Kidney epithelial cell (primary cell): Measurements from ENCODE around the gene CLPSL2. TPM values are rescaled to one million over a fixed set of nuclear protein-coding genes. Genes with fewer than 3 reads are reported as not detected.

Source experiments
- DNase-seq: peaks from one replicate; pipeline ENCODE4 v3.0.0-alpha.2; 2010; ENCODE audit warnings: low read depth
- H3K27me3 ChIP-seq: 2 replicates; pipeline ENCODE4 v1.6.0; 2011; ENCODE audit warnings: low read length; ENCODE audit not compliant: control insufficient read depth, insufficient read depth
- H3K36me3 ChIP-seq: 2 replicates; pipeline ENCODE4 v1.5.1; 2011; ENCODE audit warnings: low read length; ENCODE audit not compliant: control insufficient read depth, insufficient read depth
- H3K4me3 ChIP-seq: 2 replicates; pipeline ENCODE4 v1.5.1; 2011; ENCODE audit warnings: low read depth, mild to moderate bottlenecking, control low read depth, low read length
- total RNA-seq: library from RNA; depleted of rRNA; stranded (reverse); fragments of >200 nt; gene quantifications from 2 replicates; pipeline ENCODE4 v1.2.3, GENCODE V29; 2015
- TF ChIP-seq, protein P1 (sequence below): IDR thresholded peaks from 2 replicates; pipeline ENCODE4 v1.5.1; 2011; ENCODE audit warnings: mild to moderate bottlenecking, moderate library complexity, low read length, control low read depth, inconsistent platforms; ENCODE audit not compliant: insufficient read depth, poor library complexity, severe bottlenecking

Gene CLPSL2
- total RNA-seq, 1 donor from 2014 or later = not detected

DNA sequence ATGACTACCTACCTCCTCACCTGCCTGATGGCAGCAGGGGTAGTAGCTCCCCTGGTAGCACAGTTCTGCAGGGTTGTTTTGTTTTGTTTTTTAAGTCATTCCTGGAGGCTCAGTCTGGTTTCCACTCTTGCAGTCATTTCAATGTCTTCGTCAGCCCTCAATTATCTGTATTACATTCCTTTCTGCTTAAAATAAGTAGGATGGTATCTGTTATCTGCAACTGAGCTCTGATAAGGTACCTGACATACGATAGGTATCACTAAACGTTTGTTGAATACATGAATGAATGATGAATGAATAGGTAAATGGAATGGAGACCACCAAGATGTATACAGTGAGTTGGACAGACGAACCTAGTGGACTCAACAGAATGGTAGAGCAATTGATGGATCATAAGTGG is 7.2 kb upstream of the CLPSL2 start:
- TF ChIP-seq, protein P1, sequence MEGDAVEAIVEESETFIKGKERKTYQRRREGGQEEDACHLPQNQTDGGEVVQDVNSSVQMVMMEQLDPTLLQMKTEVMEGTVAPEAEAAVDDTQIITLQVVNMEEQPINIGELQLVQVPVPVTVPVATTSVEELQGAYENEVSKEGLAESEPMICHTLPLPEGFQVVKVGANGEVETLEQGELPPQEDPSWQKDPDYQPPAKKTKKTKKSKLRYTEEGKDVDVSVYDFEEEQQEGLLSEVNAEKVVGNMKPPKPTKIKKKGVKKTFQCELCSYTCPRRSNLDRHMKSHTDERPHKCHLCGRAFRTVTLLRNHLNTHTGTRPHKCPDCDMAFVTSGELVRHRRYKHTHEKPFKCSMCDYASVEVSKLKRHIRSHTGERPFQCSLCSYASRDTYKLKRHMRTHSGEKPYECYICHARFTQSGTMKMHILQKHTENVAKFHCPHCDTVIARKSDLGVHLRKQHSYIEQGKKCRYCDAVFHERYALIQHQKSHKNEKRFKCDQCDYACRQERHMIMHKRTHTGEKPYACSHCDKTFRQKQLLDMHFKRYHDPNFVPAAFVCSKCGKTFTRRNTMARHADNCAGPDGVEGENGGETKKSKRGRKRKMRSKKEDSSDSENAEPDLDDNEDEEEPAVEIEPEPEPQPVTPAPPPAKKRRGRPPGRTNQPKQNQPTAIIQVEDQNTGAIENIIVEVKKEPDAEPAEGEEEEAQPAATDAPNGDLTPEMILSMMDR = no peak
- DNase-seq = no peak
- Histone ChIP-seq H3K27me3 (peaks cover 7% of the 10 kb centered on the region), H3K4me3 (no peak overlapping the region), H3K36me3 (no peaks in the 10 kb centered on the region)

DNA sequence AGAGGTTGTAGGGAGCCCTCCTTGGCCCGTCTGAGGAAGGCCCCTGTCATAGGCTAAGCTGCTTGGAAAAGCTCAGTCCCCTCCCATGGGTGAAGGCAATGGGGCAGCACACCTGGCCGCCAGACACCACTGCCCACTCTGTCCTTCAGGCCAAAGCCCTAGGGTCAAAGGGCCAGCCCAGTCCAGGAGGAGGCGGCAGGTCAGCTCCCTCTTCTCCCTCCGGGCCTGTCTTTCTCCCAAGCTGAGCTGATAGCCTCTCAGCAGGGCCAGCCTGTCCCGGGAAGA is 5.1 kb upstream of the CLPSL2 start:
- Histone ChIP-seq H3K4me3 (no peak overlapping the region), H3K27me3 (no peaks in the 10 kb centered on the region), H3K36me3 (no peaks in the 10 kb centered on the region)
- TF ChIP-seq, protein P1 = no peak
- no peak for DNase-seq

GRCh38 chr6:35774116-35774794 is 2.1 kb upstream of the CLPSL2 start:
- Histone ChIP-seq H3K4me3 (no peak overlapping the region), H3K36me3 (no peaks in the 10 kb centered on the region), H3K27me3 (no peaks in the 10 kb centered on the region)
- TF ChIP-seq, protein P1 = no peak
- DNase-seq = no peak

- no peak for DNase-seq
- no peaks in the 10 kb centered on the region for H3K27me3 ChIP-seq
- H3K36me3 ChIP-seq = no peaks in the 10 kb centered on the region
- no peak overlapping the region for H3K4me3 ChIP-seq
- TF ChIP-seq, protein P1 = no peak
Observed at GRCh38 chr6:35775031-35775430, 1.4 kb upstream of the CLPSL2 start.

DNA sequence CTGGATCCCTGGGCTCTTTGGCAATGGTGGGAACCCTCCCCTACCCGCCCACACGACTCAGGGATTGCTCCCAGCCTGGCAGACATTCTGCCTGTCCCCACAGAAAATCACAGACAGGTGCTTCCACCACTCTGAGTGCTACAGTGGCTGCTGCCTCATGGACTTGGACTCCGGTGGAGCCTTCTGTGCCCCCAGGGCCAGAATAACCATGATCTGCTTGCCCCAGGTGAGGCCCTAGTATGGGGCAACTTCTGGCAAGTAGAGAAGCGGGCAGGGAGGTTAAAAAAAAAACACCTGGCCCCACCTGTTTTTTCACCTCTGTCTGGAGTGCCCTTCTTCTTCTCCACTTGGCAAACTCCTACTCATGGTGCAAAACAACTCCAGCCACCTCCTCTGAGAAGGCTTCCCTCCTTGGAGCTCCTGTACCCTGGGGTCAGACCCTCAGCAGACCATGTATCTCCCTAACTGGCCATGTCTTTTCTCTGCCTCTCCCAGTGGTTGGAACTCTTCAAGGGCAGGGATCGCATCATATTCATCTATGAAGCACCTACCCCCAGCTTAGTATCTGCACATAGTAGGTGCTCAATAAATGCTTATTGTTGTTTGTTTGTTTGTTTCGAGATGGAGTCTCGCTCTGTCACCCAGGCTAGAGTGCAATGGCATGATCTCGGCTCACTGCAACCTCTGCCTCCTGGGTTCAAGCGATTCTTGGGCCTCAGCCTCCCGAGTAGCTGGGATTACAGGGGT is 1.1 kb downstream of the CLPSL2 start:
- TF ChIP-seq, protein P1 = no peak
- H3K36me3 ChIP-seq = no peaks in the 10 kb centered on the region
- DNase-seq = no peak
- H3K27me3 ChIP-seq = no peaks in the 10 kb centered on the region
- H3K4me3 ChIP-seq = no peak overlapping the region
